Measurements from ENCODE around the gene DNAJB8.

Gene DNAJB8

GRCh38 chr3:128503751-128504532 is 37.3 kb upstream of the DNAJB8 start:
- no peak overlapping the region for H3K27ac ChIP-seq
- TF ChIP-seq CTCF (conservative IDR thresholded peaks at IDR 0.05) = no peak

- TF ChIP-seq CTCF (conservative IDR thresholded peaks at IDR 0.05) = peak; percentile 74
- no peak overlapping the region for H3K27ac ChIP-seq
These were observed 36.5 kb upstream of the DNAJB8 start for GRCh38 chr3:128503164-128503651.

- no peak for TF ChIP-seq CTCF (conservative IDR thresholded peaks at IDR 0.05)
- H3K27ac ChIP-seq = no peak overlapping the region
These were observed 36.0 kb upstream of the DNAJB8 start for GRCh38 chr3:128502712-128503111.

- TF ChIP-seq CTCF (conservative IDR thresholded peaks at IDR 0.05) = no peak
- H3K27ac ChIP-seq = no peak overlapping the region
These were observed 34.7 kb upstream of the DNAJB8 start for GRCh38 chr3:128501431-128501830.

- H3K27ac ChIP-seq = no peak overlapping the region
- TF ChIP-seq CTCF (conservative IDR thresholded peaks at IDR 0.05) = no peak
These were observed 33.9 kb upstream of the DNAJB8 start for GRCh38 chr3:128500556-128500955.

GRCh38 chr3:128499724-128500275 is 33.1 kb upstream of the DNAJB8 start:
- no peak for TF ChIP-seq CTCF (conservative IDR thresholded peaks at IDR 0.05)
- H3K27ac ChIP-seq = no peak overlapping the region

- H3K27ac ChIP-seq = 0 out of 2 replicates have a peak overlapping the region, but pooled peaks have one; percentile 98
- no peak for TF ChIP-seq CTCF (conservative IDR thresholded peaks at IDR 0.05)
These were observed 32.3 kb upstream of the DNAJB8 start for GRCh38 chr3:128498901-128499530.
